Activated CD4-positive, alpha-beta T cell treated with anti-CD3 and anti-CD28 coated beads for 48 hours (primary cell): ENCODE measurements around the gene MAP6D1.

ENCODE experiments used
- DNase-seq: peaks from one replicate; pipeline ENCODE4 v3.0.0-alpha.2; 2020

The MAP6D1 gene

GRCh38 chr3:183822631-183823030 lies 2.7 kb downstream of the MAP6D1 start:
- no peak for DNase-seq

GRCh38 chr3:183819831-183820230 lies 5.5 kb downstream of the MAP6D1 start:
- DNase-seq = no peak

GRCh38 chr3:183818706-183819624 lies 6.4 kb downstream of the MAP6D1 start:
- no peak for DNase-seq

GRCh38 chr3:183818041-183818620 lies 7.2 kb downstream of the MAP6D1 start:
- no peak for DNase-seq

GRCh38 chr3:183817639-183818038 lies 7.7 kb downstream of the MAP6D1 start:
- no peak for DNase-seq

GRCh38 chr3:183816681-183817510 lies 8.5 kb downstream of the MAP6D1 start:
- no peak for DNase-seq

GRCh38 chr3:183815951-183816475 lies 9.4 kb downstream of the MAP6D1 start:
- DNase-seq = no peak

- DNase-seq = no peak
These were observed 9.8 kb downstream of the MAP6D1 start for GRCh38 chr3:183815563-183815940.

GRCh38 chr3:183814240-183814639 lies 11.1 kb downstream of the MAP6D1 start:
- DNase-seq = no peak

- DNase-seq = no peak
These were observed 12.5 kb downstream of the MAP6D1 start for GRCh38 chr3:183812761-183813445.

- DNase-seq = no peak
These were observed 13.7 kb downstream of the MAP6D1 start for GRCh38 chr3:183811638-183812037.

- no peak for DNase-seq
These were observed 14.5 kb downstream of the MAP6D1 start for GRCh38 chr3:183810643-183811594.

- no peak for DNase-seq
These were observed 16.1 kb downstream of the MAP6D1 start for GRCh38 chr3:183809270-183809669.

- no peak for DNase-seq
These were observed 17.0 kb downstream of the MAP6D1 start for GRCh38 chr3:183808355-183808754.

GRCh38 chr3:183807881-183808280 lies 17.5 kb downstream of the MAP6D1 start:
- no peak for DNase-seq

- no peak for DNase-seq
These were observed 18.1 kb downstream of the MAP6D1 start for GRCh38 chr3:183807209-183807728.

GRCh38 chr3:183802989-183803388 lies 22.4 kb downstream of the MAP6D1 start:
- no peak for DNase-seq

- DNase-seq = no peak
These were observed 23.8 kb downstream of the MAP6D1 start for GRCh38 chr3:183801601-183802000.

GRCh38 chr3:183800243-183800863 lies 25.0 kb downstream of the MAP6D1 start:
- DNase-seq = no peak

- DNase-seq = no peak
These were observed 25.9 kb downstream of the MAP6D1 start for GRCh38 chr3:183799461-183799860.

- DNase-seq = no peak
These were observed 27.4 kb downstream of the MAP6D1 start for GRCh38 chr3:183797996-183798395.
